ENCODE measurements around the gene RALGPS1.

GRCh38 chr9:127142931-127143464 is 228.4 kb downstream of the RALGPS1 start:
- TF ChIP-seq CTCF (conservative IDR thresholded peaks at IDR 0.05) = no peak
- TF ChIP-seq ZFX (IDR thresholded peaks at IDR 0.05) = no peak
